HG03575 (cell line): ENCODE measurements around the gene RAD51B.
"Not testable (repeated sequence)": the region's sequence is repeated elsewhere in the genome, so short reads cannot be mapped to it uniquely, and the experiment has no call there.

Experiments
- ATAC-seq: cut with Tn5 transposase; IDR thresholded peaks from one replicate; pipeline ENCODE4 v1.9.1; 2021; ENCODE audit not compliant: unreplicated experiment, insufficient number of reproducible peaks, low FRiP score; ENCODE audit errors: extremely low read depth

Gene RAD51B

GRCh38 chr14:68693926-68694325 is 874.3 kb downstream of the RAD51B start:
- no peak for ATAC-seq

- no peak for ATAC-seq
Observed at GRCh38 chr14:68694516-68695235, 875.1 kb downstream of the RAD51B start.

GRCh38 chr14:68695326-68695768 is 875.8 kb downstream of the RAD51B start:
- ATAC-seq = peak; percentile 68

GRCh38 chr14:68695856-68696255 is 876.3 kb downstream of the RAD51B start:
- no peak for ATAC-seq

- no peak for ATAC-seq
Observed at GRCh38 chr14:68696266-68696665, 876.7 kb downstream of the RAD51B start.

GRCh38 chr14:68696721-68697495 is 877.3 kb downstream of the RAD51B start:
- ATAC-seq = no peak

- not testable (repeated sequence) for ATAC-seq
Observed at GRCh38 chr14:68698773-68699172, 879.2 kb downstream of the RAD51B start.

GRCh38 chr14:68701001-68701741 is 881.6 kb downstream of the RAD51B start:
- no peak for ATAC-seq

- no peak for ATAC-seq
Observed at GRCh38 chr14:68702135-68702534, 882.6 kb downstream of the RAD51B start.

- no peak for ATAC-seq
Observed at GRCh38 chr14:68702578-68702977, 883.0 kb downstream of the RAD51B start.

GRCh38 chr14:68703093-68703492 is 883.5 kb downstream of the RAD51B start:
- ATAC-seq = no peak

- no peak for ATAC-seq
Observed at GRCh38 chr14:68704736-68705720, 885.4 kb downstream of the RAD51B start.

GRCh38 chr14:68705741-68706283 is 886.2 kb downstream of the RAD51B start:
- ATAC-seq = no peak

GRCh38 chr14:68707482-68707881 is 887.9 kb downstream of the RAD51B start:
- no peak for ATAC-seq

GRCh38 chr14:68708343-68708742 is 888.8 kb downstream of the RAD51B start:
- ATAC-seq = no peak

GRCh38 chr14:68709007-68709406 is 889.4 kb downstream of the RAD51B start:
- no peak for ATAC-seq

- no peak for ATAC-seq
Observed at GRCh38 chr14:68710776-68711175, 891.2 kb downstream of the RAD51B start.

GRCh38 chr14:68711561-68712309 is 892.2 kb downstream of the RAD51B start:
- ATAC-seq = no peak
